ENCODE data around the gene NYNRIN. TPM values are rescaled to one million over a fixed set of nuclear protein-coding genes. Genes with fewer than 3 reads are reported as not detected.

NYNRIN gene
- total RNA-seq, 1 donor from 2014 or later, result 10.4 TPM

- Mint-ChIP-seq H3K27ac (ENCODE audit: unreplicated experiment) (no peak overlapping the region), H3K4me3 (no peak overlapping the region), H3K9me3 (no peaks in the 10 kb centered on the region), H3K36me3 (ENCODE audit: low read depth) (no peaks in the 10 kb centered on the region), H3K27me3 (ENCODE audit: low read depth) (no peaks in the 10 kb centered on the region), H3K4me1 (no peaks in the 10 kb centered on the region)
- TF ChIP-seq CTCF (conservative IDR thresholded peaks at IDR 0.05), result no peak
- DNase-seq (ENCODE audit: low read depth, low spot score), result no peak
These were observed 11.2 kb downstream of the NYNRIN start for GRCh38 chr14:24409956-24410355.

GRCh38 chr14:24411443-24412389, 12.9 kb downstream of the NYNRIN start:
- H3K27ac Mint-ChIP-seq (ENCODE audit: unreplicated experiment), result no peak overlapping the region
- TF ChIP-seq CTCF (conservative IDR thresholded peaks at IDR 0.05), result peak; percentile 72
- H3K4me3 Mint-ChIP-seq, result no peak overlapping the region
- H3K36me3 Mint-ChIP-seq (ENCODE audit: low read depth), result no peaks in the 10 kb centered on the region
- H3K9me3 Mint-ChIP-seq, result no peaks in the 10 kb centered on the region
- DNase-seq (ENCODE audit: low read depth, low spot score), result no peak
- H3K27me3 Mint-ChIP-seq (ENCODE audit: low read depth), result no peaks in the 10 kb centered on the region
- no peaks in the 10 kb centered on the region for H3K4me1 Mint-ChIP-seq

GRCh38 chr14:24414077-24414476, 15.3 kb downstream of the NYNRIN start:
- no peaks in the 10 kb centered on the region for H3K36me3 Mint-ChIP-seq (ENCODE audit: low read depth)
- no peak for DNase-seq (ENCODE audit: low read depth, low spot score)
- TF ChIP-seq CTCF (conservative IDR thresholded peaks at IDR 0.05), result no peak
- H3K9me3 Mint-ChIP-seq, result no peaks in the 10 kb centered on the region
- H3K27ac Mint-ChIP-seq (ENCODE audit: unreplicated experiment), result peak overlapping the region; percentile 20
- H3K4me3 Mint-ChIP-seq, result no peak overlapping the region
- no peaks in the 10 kb centered on the region for H3K4me1 Mint-ChIP-seq
- peaks cover 3% of the 10 kb centered on the region for H3K27me3 Mint-ChIP-seq (ENCODE audit: low read depth)

GRCh38 chr14:24414732-24415420, 16.1 kb downstream of the NYNRIN start:
- Mint-ChIP-seq H3K4me3 (no peak overlapping the region), H3K36me3 (ENCODE audit: low read depth) (no peaks in the 10 kb centered on the region), H3K4me1 (no peaks in the 10 kb centered on the region), H3K27ac (ENCODE audit: unreplicated experiment) (no peak overlapping the region), H3K9me3 (no peaks in the 10 kb centered on the region), H3K27me3 (ENCODE audit: low read depth) (peaks cover 9% of the 10 kb centered on the region)
- no peak for DNase-seq (ENCODE audit: low read depth, low spot score)
- TF ChIP-seq CTCF (conservative IDR thresholded peaks at IDR 0.05), result no peak

GRCh38 chr14:24415421-24416253, 16.8 kb downstream of the NYNRIN start:
- Mint-ChIP-seq H3K9me3 (no peaks in the 10 kb centered on the region), H3K27me3 (ENCODE audit: low read depth) (peaks cover 9% of the 10 kb centered on the region), H3K36me3 (ENCODE audit: low read depth) (no peaks in the 10 kb centered on the region), H3K4me3 (no peak overlapping the region), H3K4me1 (no peaks in the 10 kb centered on the region), H3K27ac (ENCODE audit: unreplicated experiment) (no peak overlapping the region)
- no peak for TF ChIP-seq CTCF (conservative IDR thresholded peaks at IDR 0.05)
- no peak for DNase-seq (ENCODE audit: low read depth, low spot score)
